Activated CD4-positive, CD25-positive, alpha-beta regulatory T cell (primary cell): ENCODE data around the gene CDK19.

Experiments used
- DNase-seq, 4 experiments: peaks; one replicate each; lab custom pipeline; 2025; lab: John Stamatoyannopoulos, UW

The CDK19 gene

DNA sequence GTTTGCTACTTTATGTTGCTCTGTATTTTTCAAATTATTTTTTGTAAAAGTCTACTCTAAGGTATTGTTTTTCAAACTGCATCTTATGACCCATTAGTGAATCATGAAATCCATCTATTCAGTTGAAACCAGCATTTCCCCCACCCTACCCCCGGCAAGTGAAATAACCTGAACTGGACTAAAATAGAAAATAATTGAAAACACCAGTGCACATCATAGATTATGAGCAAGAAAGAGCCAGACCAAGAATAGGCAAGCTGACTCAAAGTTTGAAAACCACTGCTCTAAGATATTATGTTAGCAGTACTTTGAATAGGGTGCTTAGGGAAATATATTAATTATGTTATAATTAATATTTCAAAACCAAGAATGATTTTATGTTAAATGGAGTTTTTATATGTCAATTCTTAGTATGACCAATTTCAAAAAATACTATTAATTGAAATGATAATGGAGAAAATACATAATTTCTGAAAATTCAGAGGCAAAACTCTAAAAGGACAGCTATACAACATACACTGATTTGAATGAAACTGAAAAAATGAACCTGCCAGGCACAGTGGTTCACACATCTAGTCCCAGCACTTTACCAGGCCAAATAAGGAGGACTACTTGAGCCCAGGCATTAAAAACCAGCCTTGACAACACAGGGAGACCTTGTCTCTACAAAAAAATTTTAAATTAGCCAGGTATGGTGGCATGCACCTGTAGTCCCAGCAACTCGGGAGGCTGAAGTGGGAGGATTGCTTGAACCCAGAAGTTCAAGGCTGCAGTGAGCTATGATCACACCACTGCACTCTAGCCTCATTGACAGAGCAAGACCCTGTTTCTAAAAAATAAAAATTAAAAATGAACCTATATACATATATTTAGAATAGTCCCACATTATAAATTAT, 112.0 kb downstream of the CDK19 start:
- no peak for DNase-seq

DNA sequence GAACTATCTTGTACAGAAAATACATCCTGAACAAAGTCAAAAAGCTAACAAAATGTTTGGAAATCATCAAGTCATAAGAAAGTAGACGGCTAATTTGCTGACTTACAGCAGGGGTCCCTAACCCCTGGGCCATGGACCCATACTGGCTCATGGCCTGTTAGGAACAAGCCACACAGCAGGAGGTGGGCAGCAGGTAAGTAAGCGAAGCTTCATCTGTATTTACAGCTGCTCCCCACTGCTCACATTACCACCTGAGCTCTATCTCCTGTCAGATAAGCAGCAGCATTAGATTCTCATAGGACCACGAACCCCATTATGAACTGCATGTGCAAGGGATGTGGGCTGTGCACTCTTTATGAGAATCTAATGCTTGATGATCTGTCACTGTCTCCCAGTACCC, 115.5 kb downstream of the CDK19 start:
- no peak for DNase-seq

DNA sequence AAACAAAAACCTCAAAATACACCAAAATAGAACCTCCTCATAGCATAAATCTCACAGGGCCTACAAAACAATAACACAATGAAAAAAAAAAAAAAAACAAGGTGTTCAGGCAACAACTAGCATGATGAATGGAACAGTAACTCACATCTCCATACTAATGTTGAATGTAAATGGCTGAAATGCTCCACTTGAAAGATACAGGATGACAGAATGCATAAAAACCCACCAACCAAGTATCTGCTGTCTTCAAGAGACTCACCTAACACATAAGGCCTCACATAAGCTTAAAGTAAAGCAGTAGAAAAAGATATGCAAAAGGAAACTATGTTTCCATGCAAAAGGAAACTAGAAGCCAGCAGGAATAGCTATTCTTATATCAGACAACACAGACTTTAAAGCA, 121.3 kb downstream of the CDK19 start:
- no peak for DNase-seq

DNA sequence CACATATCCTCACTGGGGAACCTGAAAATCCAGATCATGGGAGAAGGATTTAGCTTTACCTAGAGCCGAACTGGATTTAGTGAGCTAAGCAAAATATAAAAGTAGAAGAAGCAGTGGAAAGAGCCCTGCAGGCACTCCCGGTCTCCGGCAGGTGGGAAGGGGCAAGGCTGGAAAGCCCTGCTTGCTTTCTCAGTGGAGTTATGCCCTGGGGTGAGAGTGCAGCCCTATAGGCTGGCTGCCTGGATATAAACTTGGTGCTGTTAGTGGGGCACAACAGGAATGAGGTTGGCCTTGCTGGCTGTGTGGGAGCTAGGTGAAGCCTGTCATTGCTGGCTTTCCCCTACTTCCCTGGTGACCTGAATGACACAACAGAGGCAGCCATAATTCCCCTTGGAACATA, 122.0 kb downstream of the CDK19 start:
- DNase-seq, result no peak

DNA sequence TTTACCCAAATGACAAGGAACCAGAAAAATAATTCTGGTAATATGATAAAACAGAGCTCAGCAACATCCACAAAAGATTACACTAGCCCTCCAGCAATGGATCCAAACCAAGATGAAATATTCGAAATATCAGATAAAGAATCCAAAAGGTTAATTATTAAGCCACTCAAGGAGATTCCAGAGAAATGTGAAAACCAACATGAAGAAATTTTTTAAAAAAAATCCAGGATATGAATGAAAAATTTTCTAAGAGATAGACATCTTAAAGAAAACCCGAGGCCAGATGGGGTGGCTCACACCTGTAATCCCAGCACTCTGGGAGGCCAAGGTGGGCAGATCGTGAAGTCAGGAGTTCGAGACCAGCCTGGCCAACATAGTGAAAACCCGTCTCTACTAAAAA, 124.4 kb downstream of the CDK19 start:
- no peak for DNase-seq

DNA sequence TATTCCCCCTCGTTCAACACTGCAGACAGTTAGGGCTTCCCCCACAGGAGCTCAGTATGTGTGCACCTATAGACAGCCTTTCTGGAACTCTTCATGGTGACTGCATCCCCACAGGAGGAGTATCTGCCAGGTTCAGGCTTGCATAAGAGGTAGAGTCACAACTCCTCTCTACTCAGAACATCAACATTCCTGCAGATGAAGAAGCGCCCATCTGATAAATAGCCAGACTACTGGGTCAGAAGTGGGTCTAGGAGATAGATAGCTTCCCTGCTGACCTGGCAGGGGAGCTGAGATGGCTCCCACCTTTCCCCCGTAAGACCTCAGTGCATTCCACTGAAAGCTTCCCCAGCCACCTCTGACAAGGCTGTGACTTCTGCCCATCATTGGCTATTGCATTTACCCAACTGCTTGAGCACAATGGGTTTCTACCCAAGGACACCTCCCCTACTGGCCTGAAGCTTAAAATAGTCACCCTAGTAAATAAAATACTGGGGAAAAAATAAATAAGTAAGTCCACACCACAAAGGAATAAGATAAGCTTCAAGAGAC, 125.1 kb downstream of the CDK19 start:
- no peak for DNase-seq

DNA sequence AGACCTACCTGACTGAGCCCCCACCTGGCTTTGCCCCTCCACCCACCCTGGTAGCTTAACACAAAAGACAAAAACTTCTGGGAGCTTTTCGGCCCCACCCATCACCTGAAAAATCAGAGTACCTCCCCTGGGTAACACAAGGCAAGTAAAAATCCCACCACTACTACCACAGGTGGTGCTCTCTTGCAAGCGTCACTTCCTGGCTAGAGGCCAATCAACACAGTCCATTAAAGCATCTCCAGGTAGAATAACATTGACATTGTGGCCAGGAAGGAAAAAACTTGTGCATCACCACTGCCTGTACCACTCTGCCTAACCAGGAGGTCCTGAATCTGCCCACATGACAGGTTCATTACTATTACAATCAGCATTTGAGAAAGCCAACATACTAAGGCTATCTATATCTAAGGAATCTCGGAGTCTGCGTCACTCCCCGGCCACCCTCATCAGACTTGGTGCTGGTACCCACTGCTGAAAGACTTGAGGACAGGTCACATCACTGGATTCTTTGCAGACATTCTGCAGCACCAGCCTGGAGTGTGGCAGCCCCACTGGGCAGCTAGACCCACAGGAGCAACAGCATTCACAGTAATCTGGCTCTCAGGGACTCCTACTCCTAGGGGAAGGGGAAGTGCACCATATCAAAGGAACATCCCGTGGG, 125.9 kb downstream of the CDK19 start:
- DNase-seq, result no peak

DNA sequence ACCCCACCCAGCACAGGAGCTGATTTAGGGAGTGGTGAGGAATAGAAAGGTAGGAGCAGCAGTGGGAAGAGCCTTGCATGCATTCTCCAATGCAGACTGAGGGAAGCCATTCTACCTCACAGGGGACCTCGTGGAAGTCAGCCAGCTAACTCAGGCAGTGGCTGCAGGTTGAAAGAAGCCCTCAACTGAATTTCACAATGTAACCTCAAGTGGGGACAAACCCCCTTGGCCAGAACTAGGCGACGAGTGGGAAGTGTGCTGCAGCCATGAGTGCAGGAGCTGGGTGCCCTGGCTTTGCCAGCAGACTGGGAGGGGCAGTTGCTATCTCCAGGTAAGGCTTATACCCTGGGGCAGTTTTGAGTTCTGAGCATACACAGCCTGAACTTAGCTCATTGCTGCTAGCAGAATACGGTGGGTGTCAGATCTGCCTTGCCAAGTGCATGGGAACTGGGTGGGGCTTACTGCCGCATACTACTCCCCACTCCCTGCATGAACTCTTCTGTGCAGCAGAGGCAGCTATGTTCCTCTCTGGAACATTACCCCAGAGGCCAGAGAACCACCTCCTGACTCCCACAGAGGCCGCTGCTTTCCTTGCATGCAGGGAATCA, 126.5 kb downstream of the CDK19 start:
- no peak for DNase-seq

DNA sequence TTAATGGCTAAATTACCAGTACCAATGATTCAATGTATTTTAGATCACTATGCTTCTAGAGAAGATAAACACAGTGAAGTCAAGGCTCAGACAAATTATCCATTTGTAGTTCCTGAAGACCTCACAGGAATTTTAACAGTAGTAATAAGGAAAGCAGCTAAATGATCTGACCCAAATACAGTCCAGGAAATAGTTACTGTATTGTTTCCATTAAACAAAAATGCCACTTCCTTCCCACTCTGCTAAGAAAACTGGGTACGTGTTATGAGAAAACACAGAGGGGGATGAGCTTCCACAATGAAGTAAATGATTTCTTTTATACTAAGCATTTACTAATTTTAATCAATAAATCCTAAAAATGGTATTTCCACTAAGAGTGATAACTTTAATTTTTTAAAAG, 127.9 kb downstream of the CDK19 start:
- no peak for DNase-seq

DNA sequence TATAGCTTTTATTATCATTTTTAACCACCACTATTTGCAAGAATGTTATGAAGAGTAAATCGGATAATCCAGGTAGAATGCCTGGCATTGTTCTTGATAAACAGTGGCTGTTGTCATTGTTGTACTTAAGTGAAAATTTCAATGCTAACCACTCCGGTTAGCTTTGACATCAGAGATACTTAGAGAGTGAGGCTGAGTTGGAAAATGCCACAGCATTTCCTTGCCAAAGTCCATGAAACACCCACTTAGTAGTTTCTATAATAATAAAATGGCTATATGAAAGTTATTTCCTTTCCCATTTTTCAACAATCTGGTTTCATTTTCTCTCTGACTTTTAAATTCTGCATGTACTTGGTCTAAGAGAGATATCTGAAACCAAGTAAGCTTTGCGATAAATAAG, 132.0 kb downstream of the CDK19 start:
- DNase-seq, result no peak

DNA sequence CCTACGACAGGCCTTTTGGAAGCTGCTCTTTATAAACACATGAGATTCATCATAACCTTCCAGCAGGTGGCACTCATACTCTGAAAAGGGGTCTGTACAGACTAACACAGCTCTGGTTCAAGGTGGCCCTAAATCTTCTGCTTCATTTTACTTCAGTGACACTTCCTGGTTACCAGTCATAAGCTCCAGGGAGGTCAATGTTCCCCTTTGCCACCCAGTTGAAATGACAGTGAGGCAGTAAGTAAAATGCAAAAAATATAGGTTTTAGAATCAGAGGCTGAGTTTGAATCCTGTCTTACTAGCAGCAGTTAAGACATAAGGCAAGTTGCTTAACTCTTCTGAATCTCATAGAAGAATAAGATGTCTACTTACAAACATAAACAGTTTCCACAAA, 132.8 kb downstream of the CDK19 start:
- DNase-seq, result peak in 3 of 4 experiments; percentile 21 to 47 (median 42)

DNA sequence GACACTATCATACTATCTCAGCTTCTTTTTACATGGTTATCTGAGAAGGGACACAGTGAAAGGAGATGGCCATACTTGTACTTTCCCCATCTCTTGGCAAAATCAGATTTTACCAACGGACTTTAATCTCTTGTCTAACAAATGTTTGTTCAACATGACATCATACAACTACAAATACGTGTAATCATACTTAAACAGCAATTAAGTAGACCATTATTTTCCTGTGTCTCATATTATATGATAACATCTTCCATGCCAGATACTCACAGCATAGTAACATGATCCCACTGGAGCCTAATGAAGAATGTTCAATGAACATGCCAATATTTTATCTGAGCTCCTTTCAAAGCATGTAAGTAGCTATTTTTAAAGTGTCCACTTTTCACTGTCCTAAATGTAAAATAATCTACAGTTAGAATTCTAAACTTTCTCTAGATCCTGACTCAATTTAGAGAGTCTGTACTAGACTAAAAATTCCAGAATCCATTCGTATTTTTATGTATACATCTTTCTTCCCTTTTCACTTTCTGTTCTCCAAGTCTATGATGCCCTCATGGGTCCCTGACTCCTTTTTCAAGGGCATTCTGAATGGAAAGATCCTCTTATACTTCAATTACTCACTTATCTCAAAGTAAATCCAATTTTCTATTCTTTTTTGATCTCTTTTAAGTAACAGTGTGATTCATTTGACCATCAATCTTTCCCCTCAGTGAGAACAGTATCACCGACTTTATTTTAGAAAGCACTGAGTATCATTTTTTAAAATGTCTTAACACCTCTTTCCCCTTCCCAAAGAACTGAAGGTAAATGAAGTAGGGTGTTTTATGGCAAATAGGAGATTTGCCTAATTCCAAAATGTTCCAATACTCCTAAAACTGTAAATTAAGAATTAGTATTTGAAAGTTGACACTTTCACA, 133.5 kb downstream of the CDK19 start:
- no peak for DNase-seq

DNA sequence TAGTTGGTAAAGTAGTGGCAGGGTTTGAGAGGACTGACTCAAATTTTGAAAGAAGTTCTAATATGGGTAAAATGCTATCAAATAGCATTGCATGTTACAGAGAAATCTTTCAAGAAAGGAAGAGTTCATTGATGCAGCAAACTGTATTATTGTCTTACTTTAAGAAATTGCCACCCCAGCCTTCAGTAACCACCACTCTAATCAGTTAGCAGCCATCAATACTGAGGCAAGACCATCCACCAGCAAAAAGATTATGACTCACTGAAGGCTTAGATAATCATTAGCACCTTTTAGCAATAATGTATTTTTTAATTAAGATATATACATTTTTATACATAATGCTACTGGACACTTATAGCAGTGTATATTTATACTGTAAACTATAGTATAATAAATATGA, 138.9 kb downstream of the CDK19 start:
- no peak for DNase-seq

DNA sequence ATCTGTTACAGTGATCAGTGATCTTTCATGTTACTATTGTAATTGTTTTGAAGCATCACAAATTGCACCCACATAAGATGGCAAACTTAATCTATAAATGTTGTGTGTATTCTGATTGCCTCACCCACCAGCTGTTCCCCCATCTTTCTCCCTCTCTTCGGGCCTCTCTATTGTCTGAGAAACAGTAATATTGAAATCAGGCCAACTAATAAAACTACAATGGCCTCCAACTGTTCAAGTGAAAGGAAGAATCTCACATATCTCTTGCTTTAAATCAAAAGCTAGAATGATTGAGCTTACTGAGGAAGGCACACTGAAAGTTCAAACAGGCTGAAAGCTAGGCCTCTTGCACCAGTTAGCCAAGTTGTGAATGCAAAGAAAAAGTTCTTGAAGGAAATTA, 141.2 kb downstream of the CDK19 start:
- no peak for DNase-seq

DNA sequence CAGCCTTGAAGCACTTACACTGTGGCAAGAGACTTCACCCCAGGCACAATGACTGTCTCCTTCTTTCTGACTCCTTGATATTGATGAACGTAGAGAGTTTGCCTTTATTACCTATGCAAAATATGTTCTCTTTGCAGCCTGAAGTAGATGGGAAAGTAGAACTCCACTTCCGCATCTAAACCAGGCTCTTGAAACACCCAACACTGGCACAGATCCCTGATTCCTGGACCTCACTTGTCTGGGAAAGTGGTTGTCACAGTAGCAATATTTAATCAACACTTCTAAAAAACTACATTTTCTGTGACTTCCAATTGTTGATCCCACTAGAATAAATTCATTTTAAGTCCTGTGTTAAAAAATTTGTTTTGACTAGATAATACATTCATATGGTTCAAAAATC, 143.1 kb downstream of the CDK19 start:
- DNase-seq, result no peak

DNA sequence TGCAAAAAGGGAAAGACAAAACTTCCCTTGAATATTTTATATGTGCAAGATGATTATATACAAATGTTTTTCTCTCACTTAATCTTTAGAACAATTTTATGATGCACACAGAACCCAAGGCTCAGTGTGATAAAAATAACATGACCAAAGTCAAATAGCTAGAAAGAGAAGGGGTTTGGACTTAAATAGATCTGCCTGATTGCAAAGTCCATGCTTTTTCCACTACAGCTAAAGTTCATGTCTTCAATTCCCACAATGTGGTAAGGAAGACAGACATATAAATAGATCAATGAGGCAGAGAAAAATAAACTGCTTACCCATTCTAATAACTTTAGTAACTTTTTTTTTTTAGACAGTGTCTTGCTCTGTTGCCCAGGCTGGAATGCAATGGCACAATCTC, 143.8 kb downstream of the CDK19 start:
- no peak for DNase-seq

DNA sequence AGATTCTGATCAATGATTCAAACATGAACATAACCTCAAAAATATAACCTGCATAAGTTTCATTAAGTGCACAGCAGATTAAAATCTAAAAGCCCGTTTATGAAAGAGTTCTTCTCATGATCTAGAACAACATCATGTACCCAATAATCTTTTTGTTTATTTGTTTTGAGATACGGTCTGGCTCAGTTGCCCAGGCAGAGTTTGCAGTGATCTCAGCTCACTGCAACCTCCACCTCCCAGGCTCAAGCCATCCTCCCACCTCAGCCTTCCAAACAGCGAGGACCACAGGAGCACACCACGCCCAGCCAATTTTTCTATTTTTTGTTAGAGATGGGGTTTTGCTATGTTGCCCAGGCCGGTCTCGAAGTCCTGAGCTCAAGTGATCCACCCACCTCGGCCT, 149.7 kb downstream of the CDK19 start:
- DNase-seq, result no peak

DNA sequence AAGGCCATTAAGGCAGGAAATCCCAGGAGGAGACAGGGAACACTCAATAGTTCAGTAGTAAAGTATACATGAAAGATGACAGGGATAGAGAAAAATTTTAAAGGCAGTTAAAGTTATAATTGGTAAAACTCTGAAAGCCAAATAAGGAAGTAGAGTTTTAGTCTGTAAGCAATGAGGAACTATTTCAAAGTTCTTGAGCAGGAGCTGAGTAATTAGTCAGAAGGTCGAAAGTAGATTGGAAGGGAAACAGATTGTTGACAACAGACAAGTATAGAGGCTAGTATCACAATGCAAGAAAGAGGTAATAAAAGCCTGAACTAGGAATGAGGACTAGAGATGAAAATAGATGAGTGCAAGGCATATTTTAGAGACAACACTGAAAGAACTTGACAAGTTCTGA, 150.3 kb downstream of the CDK19 start:
- no peak for DNase-seq

DNA sequence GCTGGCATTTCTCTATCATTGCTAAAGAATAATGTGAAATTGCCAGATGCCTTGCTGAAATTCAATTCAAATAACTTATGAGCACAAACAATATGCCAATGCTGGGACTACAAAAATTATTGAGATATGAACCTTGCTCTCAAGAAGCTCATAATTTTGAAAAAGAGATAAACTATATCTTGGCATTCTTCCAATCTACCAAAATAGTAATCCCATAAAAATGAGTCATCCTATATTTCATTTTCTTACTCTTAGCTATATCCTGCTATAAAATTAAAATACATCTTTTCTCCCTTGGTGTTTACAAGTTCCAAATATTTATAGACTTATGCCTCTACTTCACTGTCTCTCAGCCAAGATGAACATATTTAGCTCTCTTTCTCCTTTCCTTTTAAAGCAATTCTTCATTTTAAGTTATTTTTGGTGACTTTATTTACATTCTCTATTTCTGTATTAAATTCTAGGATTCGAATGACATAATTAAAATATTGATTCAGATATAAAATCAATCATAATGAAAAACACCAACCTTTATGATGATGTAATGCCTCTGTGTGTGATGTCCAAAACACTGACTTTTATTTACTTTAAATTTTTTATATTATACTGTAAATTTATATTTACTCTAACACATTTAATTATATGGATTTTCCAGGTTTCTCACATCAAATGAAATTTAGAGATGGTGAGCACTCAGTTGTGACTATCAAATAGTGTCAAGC, 152.6 kb downstream of the CDK19 start:
- DNase-seq, result no peak

DNA sequence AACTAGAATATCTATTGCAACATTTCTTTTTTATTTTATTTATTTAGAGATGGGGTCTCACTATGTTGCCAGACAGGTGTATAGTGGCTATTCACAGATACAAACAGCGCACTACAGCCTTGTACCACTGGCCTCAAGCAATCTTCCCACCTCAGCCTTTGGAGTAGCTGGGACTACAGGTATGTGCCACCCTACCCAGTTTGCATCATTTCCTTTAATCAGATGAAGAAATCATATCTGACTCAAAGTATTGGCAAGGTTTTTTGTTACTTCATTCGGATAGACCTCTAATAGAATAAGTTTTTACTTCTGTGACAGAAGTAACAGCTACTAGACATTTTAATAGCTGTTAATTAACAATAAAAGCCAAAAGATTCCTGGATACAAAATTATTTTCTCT, 153.9 kb downstream of the CDK19 start:
- DNase-seq, result no peak

DNA sequence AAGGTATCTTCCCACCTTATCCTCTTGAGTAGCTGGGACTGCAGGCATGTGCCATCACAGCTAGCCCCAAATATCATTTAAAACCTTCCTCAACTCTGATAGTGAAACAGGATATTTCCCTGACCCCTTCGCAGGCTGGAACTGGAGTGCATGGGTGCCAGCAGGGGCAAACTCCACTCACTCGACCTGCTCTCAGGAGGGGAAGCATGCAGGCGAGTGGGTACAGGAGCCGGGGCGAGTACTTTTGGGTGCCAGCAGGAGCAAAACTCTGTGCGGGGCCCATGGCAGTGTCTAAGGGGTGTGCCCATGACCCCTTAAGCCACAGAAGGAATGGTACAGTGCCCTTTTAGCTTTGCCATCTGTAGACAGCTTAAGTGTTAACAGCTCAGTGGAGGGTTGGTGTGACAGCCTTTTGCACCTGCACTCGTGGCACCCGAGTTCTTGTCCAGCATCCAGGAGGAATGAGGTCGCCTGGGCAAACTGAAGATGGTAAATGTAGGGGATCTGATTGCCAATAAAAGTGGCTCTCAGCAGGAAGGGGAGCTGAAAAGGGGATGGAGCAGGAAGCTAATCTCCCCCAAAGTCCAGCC, 155.1 kb downstream of the CDK19 start:
- no peak for DNase-seq
